Hepatocyte (in vitro differentiated cells): ENCODE results near the gene ASB2. TPM values are rescaled to one million over a fixed set of nuclear protein-coding genes. Genes with fewer than 3 reads are reported as not detected.

Experiments
- DNase-seq: peaks from one replicate; pipeline ENCODE4 v3.0.0-alpha.2; 2016; ENCODE audit warnings: low spot score
- H2AFZ ChIP-seq: fragments of 200-600 bp; sonication (generic); 2 replicates; pipeline ENCODE4 v1.6.0; 2016; ENCODE audit warnings: antibody characterized with exemption, mild to moderate bottlenecking
- H3K27ac ChIP-seq: fragments of 200-600 bp; sonication (generic); 2 replicates; pipeline ENCODE4 v1.5.1; 2016; ENCODE audit warnings: mild to moderate bottlenecking
- H3K27me3 ChIP-seq: fragments of 200-600 bp; sonication (generic); 2 replicates; pipeline ENCODE4 v1.6.1; 2016
- H3K36me3 ChIP-seq: fragments of 200-600 bp; sonication (generic); replicated peaks from 2 replicates; pipeline ENCODE4 v1.5.1; 2016; ENCODE audit warnings: low read depth; ENCODE audit not compliant: insufficient read depth
- H3K4me1 ChIP-seq: fragments of 200-600 bp; sonication (generic); 2 replicates; pipeline ENCODE4 v1.5.1; 2016; ENCODE audit warnings: mild to moderate bottlenecking, moderate library complexity; ENCODE audit not compliant: insufficient read depth
- H3K4me2 ChIP-seq: fragments of 200-600 bp; sonication (generic); 2 replicates; pipeline ENCODE4 v1.6.0; 2016
- H3K4me3 ChIP-seq: fragments of 200-600 bp; sonication (generic); 2 replicates; pipeline ENCODE4 v1.5.1; 2016; ENCODE audit warnings: mild to moderate bottlenecking
- H3K79me2 ChIP-seq: fragments of 200-600 bp; sonication (generic); 2 replicates; pipeline ENCODE4 v1.6.0; 2017; ENCODE audit warnings: mild to moderate bottlenecking
- H3K9me2 ChIP-seq: fragments of 200-600 bp; sonication (generic); replicated peaks from 2 replicates; pipeline ENCODE4 v1.6.0; 2017; ENCODE audit warnings: mild to moderate bottlenecking; ENCODE audit not compliant: insufficient read depth
- H3K9me3 ChIP-seq: fragments of 200-600 bp; sonication (generic); 2 replicates; pipeline ENCODE4 v1.5.1; 2016; ENCODE audit warnings: low read depth, mild to moderate bottlenecking
- H4K20me1 ChIP-seq: fragments of 200-600 bp; sonication (generic); 2 replicates; pipeline ENCODE4 v1.6.0; 2016; ENCODE audit warnings: mild to moderate bottlenecking; ENCODE audit not compliant: insufficient read depth, poor library complexity, severe bottlenecking
- EZH2 ChIP-seq: fragments of 200-600 bp; sonication (generic); IDR thresholded peaks from 2 replicates; pipeline ENCODE4 v1.6.1; 2016; ENCODE audit warnings: antibody characterized with exemption, mild to moderate bottlenecking, borderline replicate concordance
- EZH2phosphoT487 ChIP-seq: fragments of 200-600 bp; sonication (generic); IDR thresholded peaks from one replicate; pipeline ENCODE4 v1.6.1; 2018; ENCODE audit warnings: antibody characterized with exemption, mild to moderate bottlenecking, low read depth, moderate library complexity; ENCODE audit not compliant: unreplicated experiment, severe bottlenecking
- WGBS: methylation state at CpG from one replicate; pipeline ENCODE4 v1.1.6; 2016; ENCODE audit warnings: low lambda C conversion rate; ENCODE audit errors: missing lambda C conversion rate; 5-methylcytosine and 5-hydroxymethylcytosine counted together
- polyA plus RNA-seq: library from polyadenylated mRNA; unstranded; fragments of >200 nt; fragmentation: Nextera tagmentation; extraction: Ambion mirVana; gene quantifications from 2 replicates; pipeline ENCODE4 v1.2.1, GENCODE V29; 2016
- total RNA-seq: library from RNA; depleted of rRNA; stranded (reverse); fragments of >200 nt; gene quantifications from 2 replicates; pipeline ENCODE4 v1.2.3, GENCODE V29; 2014
- TF ChIP-seq, protein P1 (sequence below): fragments of 200-600 bp; sonication (generic); IDR thresholded peaks from 2 replicates; pipeline ENCODE4 v1.5.1; 2016; ENCODE audit warnings: antibody characterized with exemption, mild to moderate bottlenecking; ENCODE audit not compliant: poor library complexity

ASB2 gene
- total RNA-seq (0.53 and 1.8 TPM in 2 replicates), polyA plus RNA-seq (0.27 and 0.32 TPM in 2 replicates)

DNA sequence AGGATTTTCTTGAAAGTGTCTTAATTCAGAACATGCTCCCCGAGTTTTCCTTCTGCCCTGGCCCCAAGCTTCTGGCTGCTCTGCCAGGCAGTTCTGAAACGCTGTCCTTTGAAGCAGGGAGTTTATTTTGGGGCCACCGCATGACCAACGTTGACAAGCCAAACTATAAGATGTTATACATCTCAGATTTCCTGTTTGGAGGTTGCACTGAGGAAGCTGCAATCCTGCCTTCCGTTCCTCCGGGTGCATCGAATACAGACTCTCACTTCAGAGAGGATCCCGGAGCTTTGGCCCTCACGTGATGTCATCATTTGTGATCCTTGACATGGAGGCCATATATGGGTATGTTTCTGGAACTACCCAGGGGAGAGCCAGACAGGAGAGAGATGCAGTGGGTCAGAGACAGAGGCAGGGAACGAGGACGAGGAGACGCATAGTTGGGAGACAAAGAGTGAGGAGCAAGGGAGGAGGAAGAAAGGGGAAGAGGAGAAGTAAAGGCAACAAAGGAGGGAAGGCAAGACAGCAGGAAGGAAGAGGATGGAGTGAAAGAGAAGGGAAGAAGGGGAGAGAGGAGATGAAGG lies at the start of gene ASB2:
Gene ASB2 (minus strand): TSS at position 94 of the 581 bp plus-strand sequence. CDS start 12,031 bp downstream, outside the sequence.
- no peaks in the 10 kb centered on the region for H4K20me1 ChIP-seq
- H3K27ac ChIP-seq = no peak within 1 kb of the TSS
- no peak within 1 kb of the TSS for H2AFZ ChIP-seq
- H3K9me2 ChIP-seq = no peaks in the 10 kb centered on the region
- H3K4me1 ChIP-seq = no peaks in the 10 kb centered on the region
- TF ChIP-seq, protein P1, sequence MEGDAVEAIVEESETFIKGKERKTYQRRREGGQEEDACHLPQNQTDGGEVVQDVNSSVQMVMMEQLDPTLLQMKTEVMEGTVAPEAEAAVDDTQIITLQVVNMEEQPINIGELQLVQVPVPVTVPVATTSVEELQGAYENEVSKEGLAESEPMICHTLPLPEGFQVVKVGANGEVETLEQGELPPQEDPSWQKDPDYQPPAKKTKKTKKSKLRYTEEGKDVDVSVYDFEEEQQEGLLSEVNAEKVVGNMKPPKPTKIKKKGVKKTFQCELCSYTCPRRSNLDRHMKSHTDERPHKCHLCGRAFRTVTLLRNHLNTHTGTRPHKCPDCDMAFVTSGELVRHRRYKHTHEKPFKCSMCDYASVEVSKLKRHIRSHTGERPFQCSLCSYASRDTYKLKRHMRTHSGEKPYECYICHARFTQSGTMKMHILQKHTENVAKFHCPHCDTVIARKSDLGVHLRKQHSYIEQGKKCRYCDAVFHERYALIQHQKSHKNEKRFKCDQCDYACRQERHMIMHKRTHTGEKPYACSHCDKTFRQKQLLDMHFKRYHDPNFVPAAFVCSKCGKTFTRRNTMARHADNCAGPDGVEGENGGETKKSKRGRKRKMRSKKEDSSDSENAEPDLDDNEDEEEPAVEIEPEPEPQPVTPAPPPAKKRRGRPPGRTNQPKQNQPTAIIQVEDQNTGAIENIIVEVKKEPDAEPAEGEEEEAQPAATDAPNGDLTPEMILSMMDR = no peak
- no peak for TF ChIP-seq EZH2
- TF ChIP-seq EZH2phosphoT487 = no peak
- H3K4me3 ChIP-seq = no peak within 1 kb of the TSS
- no peaks in the 10 kb centered on the region for H3K36me3 ChIP-seq
- no peak within 1 kb of the TSS for H3K4me2 ChIP-seq
- H3K9me3 ChIP-seq = no peaks in the 10 kb centered on the region
- no peak for DNase-seq
- 68% methylated on average over 12 of the region's 12 CpGs for WGBS
- no peaks in the 10 kb centered on the region for H3K27me3 ChIP-seq
- no peaks in the 10 kb centered on the region for H3K79me2 ChIP-seq

DNA sequence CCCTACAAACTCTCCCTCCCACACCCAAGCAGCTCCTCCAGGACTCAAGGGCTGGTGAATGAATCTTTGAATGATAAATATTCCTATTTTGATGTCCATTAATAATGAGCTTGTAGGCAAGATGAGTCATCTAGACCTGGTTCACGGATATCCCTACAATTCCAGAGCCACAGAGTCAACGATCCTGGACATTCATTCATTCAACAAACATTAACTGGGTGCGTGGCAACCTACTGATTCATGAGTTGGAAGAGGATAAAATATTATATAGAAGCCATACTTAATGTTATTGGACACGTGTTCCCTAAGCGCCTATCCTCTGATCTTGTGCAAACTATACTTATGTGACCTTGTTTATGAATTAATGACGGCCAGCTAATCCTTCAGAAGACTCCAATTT lies 49.4 kb upstream of the ASB2 start:
- no peak for DNase-seq
- Histone ChIP-seq H3K27me3 (no peaks in the 10 kb centered on the region), H3K9me3 (no peaks in the 10 kb centered on the region), H3K9me2 (no peaks in the 10 kb centered on the region), H3K79me2 (no peaks in the 10 kb centered on the region), H3K36me3 (no peaks in the 10 kb centered on the region), H2AFZ (peak overlapping the region; percentile 65), H3K27ac (no peak overlapping the region), H3K4me1 (peaks cover 7% of the 10 kb centered on the region), H3K4me3 (no peak overlapping the region), H4K20me1 (no peaks in the 10 kb centered on the region), H3K4me2 (peak overlapping the region; percentile 74)
- WGBS = 57% methylated on average over 6 of the region's 6 CpGs
- TF ChIP-seq, protein P1 = no peak
- TF ChIP-seq EZH2phosphoT487 (no peak), EZH2 (no peak)

- no peaks in the 10 kb centered on the region for H3K27me3 ChIP-seq
- H3K9me3 ChIP-seq = no peaks in the 10 kb centered on the region
- peaks cover 7% of the 10 kb centered on the region for H3K4me1 ChIP-seq
- H4K20me1 ChIP-seq = no peaks in the 10 kb centered on the region
- no peaks in the 10 kb centered on the region for H3K79me2 ChIP-seq
- H3K27ac ChIP-seq = no peak overlapping the region
- no peak for DNase-seq
- no peak overlapping the region for H3K4me2 ChIP-seq
- no peaks in the 10 kb centered on the region for H3K36me3 ChIP-seq
- no peak for TF ChIP-seq EZH2phosphoT487
- TF ChIP-seq, protein P1 = no peak
- TF ChIP-seq EZH2 = no peak
- H2AFZ ChIP-seq = no peak overlapping the region
- H3K4me3 ChIP-seq = no peak overlapping the region
- 96% methylated on average over 2 of the region's 2 CpGs for WGBS
- no peaks in the 10 kb centered on the region for H3K9me2 ChIP-seq
Observed at GRCh38 chr14:94024549-94024948, 48.2 kb upstream of the ASB2 start.
